CD4-positive, alpha-beta T cell treated with Interleukin-4 for 1 hour (primary cell): Measurements from ENCODE around the gene SMYD3.

Experiments
- DNase-seq, 2 donors: peaks; one replicate each; pipeline ENCODE4 v3.0.0-alpha.2; 2020 to 2022

SMYD3 gene

GRCh38 chr1:246200738-246201137 is 306.3 kb downstream of the SMYD3 start:
- no peak for DNase-seq

- no peak for DNase-seq
Measured at GRCh38 chr1:246200225-246200624, 306.9 kb downstream of the SMYD3 start.

GRCh38 chr1:246199086-246199645 is 307.9 kb downstream of the SMYD3 start:
- DNase-seq, result no peak

GRCh38 chr1:246198115-246198816 is 308.8 kb downstream of the SMYD3 start:
- DNase-seq, result no peak

- DNase-seq, result no peak
Measured at GRCh38 chr1:246197076-246197475, 310.0 kb downstream of the SMYD3 start.

GRCh38 chr1:246195296-246195695 is 311.8 kb downstream of the SMYD3 start:
- DNase-seq, result no peak

- no peak for DNase-seq
Measured at GRCh38 chr1:246193537-246193936, 313.5 kb downstream of the SMYD3 start.

- DNase-seq, result no peak
Measured at GRCh38 chr1:246189126-246189525, 318.0 kb downstream of the SMYD3 start.

GRCh38 chr1:246187834-246188372 is 319.2 kb downstream of the SMYD3 start:
- DNase-seq, result no peak

- no peak for DNase-seq
Measured at GRCh38 chr1:246184503-246184902, 322.6 kb downstream of the SMYD3 start.

GRCh38 chr1:246182149-246182851 is 324.8 kb downstream of the SMYD3 start:
- DNase-seq, result no peak

- no peak for DNase-seq
Measured at GRCh38 chr1:246181241-246181640, 325.8 kb downstream of the SMYD3 start.

- DNase-seq, result no peak
Measured at GRCh38 chr1:246179401-246179800, 327.7 kb downstream of the SMYD3 start.

- no peak for DNase-seq
Measured at GRCh38 chr1:246178717-246179311, 328.3 kb downstream of the SMYD3 start.

GRCh38 chr1:246176126-246177024 is 330.7 kb downstream of the SMYD3 start:
- no peak for DNase-seq

- no peak for DNase-seq
Measured at GRCh38 chr1:246170574-246171261, 336.4 kb downstream of the SMYD3 start.

- DNase-seq, result no peak
Measured at GRCh38 chr1:246169486-246169885, 337.6 kb downstream of the SMYD3 start.

- no peak for DNase-seq
Measured at GRCh38 chr1:246169019-246169418, 338.1 kb downstream of the SMYD3 start.

- no peak for DNase-seq
Measured at GRCh38 chr1:246166841-246167240, 340.2 kb downstream of the SMYD3 start.

GRCh38 chr1:246165826-246166709 is 341.0 kb downstream of the SMYD3 start:
- no peak for DNase-seq

GRCh38 chr1:246164764-246165163 is 342.3 kb downstream of the SMYD3 start:
- DNase-seq, result no peak
